ENCODE results near the gene LAMA5. TPM values are rescaled to one million over a fixed set of nuclear protein-coding genes. Genes with fewer than 3 reads are reported as not detected.

Gene LAMA5
- total RNA-seq, 1 experiment from 2014 or later, result 266 TPM

DNA sequence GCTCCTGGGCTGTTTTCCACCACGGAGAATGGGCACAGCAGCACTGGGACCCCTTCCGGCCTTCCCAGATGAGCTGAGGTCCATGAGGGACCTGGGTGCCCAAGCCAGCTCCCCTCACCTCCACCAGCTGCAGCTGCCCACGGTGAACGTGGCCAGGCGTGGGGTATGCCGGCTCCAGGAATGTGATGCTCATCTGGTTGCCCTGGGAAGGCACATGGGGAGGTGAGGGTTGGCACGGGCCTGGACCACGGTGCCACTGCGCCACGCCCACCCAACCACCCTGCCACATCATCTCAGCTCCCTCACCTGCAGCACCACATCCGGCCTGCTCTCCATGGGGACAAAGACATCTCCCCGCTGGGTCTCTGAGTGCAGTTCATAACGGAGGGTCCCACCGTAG, 40.6 kb downstream of the LAMA5 start:
- H3K27ac Mint-ChIP-seq (ENCODE audit: low read depth, unreplicated experiment), result no peak overlapping the region
- ChIA-PET POLR2A (interaction anchor here (0.5 to 3.1 kb wide), 5 partner anchors 8 to 182 kb away, joined by 3 to 13 read pairs (median 4); no protein-coding TSS in a partner anchor), CTCF (interaction anchor here (0.6 to 2.9 kb wide), 5 partner anchors 19 to 64 kb away, joined by 3 to 11 read pairs (median 6); no protein-coding TSS in a partner anchor)
- no peaks in the 10 kb centered on the region for H3K9me3 Mint-ChIP-seq (ENCODE audit: unreplicated experiment)
- intact Hi-C loops (cut with micrococcal nuclease), result no loop called here
- H3K27me3 Mint-ChIP-seq (ENCODE audit: insufficient read depth, unreplicated experiment), result no peaks in the 10 kb centered on the region
- no TSS peak for BruUV-seq (replicated peaks)
- no peaks in the 10 kb centered on the region for H3K4me1 Mint-ChIP-seq (ENCODE audit: insufficient read depth, unreplicated experiment)
- H3K36me3 Mint-ChIP-seq (ENCODE audit: insufficient read depth, unreplicated experiment), result peaks cover 89% of the 10 kb centered on the region
- no peak overlapping the region for H3K4me3 Mint-ChIP-seq (ENCODE audit: unreplicated experiment)
- no peak for DNase-seq (ENCODE audit: unreplicated experiment)
- no peak for TF ChIP-seq CTCF (IDR thresholded peaks at IDR 0.05; ENCODE audit: unreplicated experiment)

GRCh38 chr20:62325172-62325905, 41.8 kb downstream of the LAMA5 start:
- Mint-ChIP-seq H3K36me3 (ENCODE audit: insufficient read depth, unreplicated experiment) (peaks cover 89% of the 10 kb centered on the region), H3K27ac (ENCODE audit: low read depth, unreplicated experiment) (no peak overlapping the region), H3K4me3 (ENCODE audit: unreplicated experiment) (no peak overlapping the region), H3K9me3 (ENCODE audit: unreplicated experiment) (no peaks in the 10 kb centered on the region), H3K4me1 (ENCODE audit: insufficient read depth, unreplicated experiment) (peaks cover 5% of the 10 kb centered on the region), H3K27me3 (ENCODE audit: insufficient read depth, unreplicated experiment) (no peaks in the 10 kb centered on the region)
- ChIA-PET POLR2A (interaction anchor here (0.7 to 3.1 kb wide), 6 partner anchors 9 to 40 kb away, joined by 3 to 13 read pairs (median 4); no protein-coding TSS in a partner anchor), CTCF (interaction anchor here (0.6 to 1.5 kb wide), 5 partner anchors 9 to 57 kb away, joined by 3 to 7 read pairs (median 4); partner anchors contain the start of gene ADRM1)
- no peak for TF ChIP-seq CTCF (IDR thresholded peaks at IDR 0.05; ENCODE audit: unreplicated experiment)
- DNase-seq (ENCODE audit: unreplicated experiment), result no peak
- intact Hi-C loops (cut with micrococcal nuclease), result no loop called here
- BruUV-seq (replicated peaks), result no TSS peak

DNA sequence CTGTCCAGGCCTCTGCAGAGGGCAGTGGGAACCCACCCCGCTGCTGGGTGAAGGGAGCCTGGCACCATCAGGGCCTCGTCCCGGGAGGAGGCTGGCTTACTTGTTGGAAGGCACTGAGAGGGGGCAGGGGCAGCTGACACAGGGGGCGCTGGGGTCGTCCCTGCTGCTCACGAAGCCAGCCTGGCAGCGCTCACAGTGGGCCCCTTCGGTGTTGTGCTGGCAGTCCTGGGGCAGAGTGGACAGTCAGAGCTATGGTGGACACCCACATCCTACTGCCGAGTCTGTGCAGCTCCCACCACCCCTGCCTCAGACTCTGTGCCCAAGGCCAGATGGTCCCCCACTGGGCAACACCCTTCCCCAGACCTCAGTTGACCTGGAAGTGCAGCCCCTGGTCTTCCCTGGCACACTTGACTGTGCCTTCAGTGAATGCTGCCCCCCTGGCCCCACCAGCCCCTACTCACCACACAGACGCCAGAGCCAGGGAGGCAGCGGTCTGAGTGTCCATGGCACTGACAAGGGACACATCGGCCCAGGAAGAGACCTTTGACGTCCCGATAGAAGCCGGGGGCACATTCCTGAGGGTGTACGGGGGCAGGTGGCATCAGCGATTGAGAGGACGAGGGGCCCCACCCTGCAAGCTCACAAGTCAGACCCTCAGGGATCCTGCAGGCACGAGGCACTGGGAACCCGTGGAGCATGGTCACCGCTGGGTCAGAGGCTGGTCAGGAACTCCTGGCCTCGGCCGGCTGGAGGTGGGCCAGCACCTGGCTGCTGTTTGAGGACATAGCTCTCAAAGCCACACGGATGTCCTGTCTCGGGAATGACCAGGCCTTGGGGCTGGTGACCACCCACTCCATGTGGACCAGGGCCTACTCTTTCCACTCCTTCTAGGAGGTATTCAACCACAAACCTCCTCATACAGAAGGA, 42.9 kb downstream of the LAMA5 start:
- CTCF ChIA-PET, result interaction anchor here (0.6 to 1.1 kb wide), 4 partner anchors 29 to 59 kb away, joined by 3 to 4 read pairs (median 4); no protein-coding TSS in a partner anchor
- no TSS peak for BruUV-seq (replicated peaks)
- no peaks in the 10 kb centered on the region for H3K27me3 Mint-ChIP-seq (ENCODE audit: insufficient read depth, unreplicated experiment)

More for the DNA sequence above, 42.9 kb downstream of the LAMA5 start:
- no peak for DNase-seq (ENCODE audit: unreplicated experiment)
- POLR2A ChIA-PET, result interaction anchor here (1.3 to 3.1 kb wide), 3 partner anchors 18 to 41 kb away, joined by 3 to 13 read pairs (median 5); no protein-coding TSS in a partner anchor
- intact Hi-C loops (cut with micrococcal nuclease), result no loop called here
- Mint-ChIP-seq H3K4me1 (ENCODE audit: insufficient read depth, unreplicated experiment) (peaks cover 5% of the 10 kb centered on the region), H3K36me3 (ENCODE audit: insufficient read depth, unreplicated experiment) (peaks cover 91% of the 10 kb centered on the region), H3K4me3 (ENCODE audit: unreplicated experiment) (no peak overlapping the region), H3K27ac (ENCODE audit: low read depth, unreplicated experiment) (no peak overlapping the region), H3K9me3 (ENCODE audit: unreplicated experiment) (no peaks in the 10 kb centered on the region)
- no peak for TF ChIP-seq CTCF (IDR thresholded peaks at IDR 0.05; ENCODE audit: unreplicated experiment)
